ENCODE results near the gene SEC16B.

Gene SEC16B

GRCh38 chr1:177977141-177977540 is 7.3 kb upstream of the SEC16B start:
- Histone ChIP-seq H3K27me3 (ENCODE audit: control insufficient read depth, insufficient read depth, low read length) (no peaks in the 10 kb centered on the region), H3K36me3 (ENCODE audit: control insufficient read depth, insufficient read depth, low read length) (no peaks in the 10 kb centered on the region), H3K9me3 (ENCODE audit: control insufficient read depth, insufficient read depth, low read depth, low read length) (no peaks in the 10 kb centered on the region), H3K4me1 (ENCODE audit: control insufficient read depth, insufficient read depth, low read length) (peaks cover 3% of the 10 kb centered on the region; the same call in 1 of the 2 replicates), H3K9ac (ENCODE audit: low read length) (no peak overlapping the region), H3K4me3 (ENCODE audit: low read depth, low read length) (no peak overlapping the region), H3K27ac (ENCODE audit: low read depth, low read length) (no peak overlapping the region)

DNA sequence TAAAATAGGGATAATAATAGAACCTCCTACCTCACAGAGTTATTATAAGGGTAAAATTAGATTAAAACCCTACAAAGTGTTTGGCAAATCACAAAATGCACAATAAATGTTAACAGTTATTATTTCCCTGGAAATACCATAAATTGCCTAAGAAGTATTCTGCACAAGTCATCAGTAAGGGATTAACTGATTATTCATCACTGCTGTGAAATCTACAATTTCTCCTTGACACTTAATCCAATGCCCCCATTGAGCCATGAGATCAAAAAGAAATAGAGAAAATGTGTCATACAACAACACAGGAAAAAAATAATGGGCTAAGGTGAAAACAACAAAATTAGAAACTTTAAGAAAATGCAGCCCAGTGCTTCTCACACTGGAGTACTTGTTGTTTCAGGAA is 6.7 kb upstream of the SEC16B start:
- no peaks in the 10 kb centered on the region for H3K27me3 ChIP-seq (ENCODE audit: control insufficient read depth, insufficient read depth, low read length)
- no peak overlapping the region for H3K4me3 ChIP-seq (ENCODE audit: low read depth, low read length)
- H3K9me3 ChIP-seq (ENCODE audit: control insufficient read depth, insufficient read depth, low read depth, low read length): no peaks in the 10 kb centered on the region
- H3K9ac ChIP-seq (ENCODE audit: low read length): no peak overlapping the region
- no peaks in the 10 kb centered on the region for H3K36me3 ChIP-seq (ENCODE audit: control insufficient read depth, insufficient read depth, low read length)
- peaks cover 3% of the 10 kb centered on the region; the same call in 1 of the 2 replicates for H3K4me1 ChIP-seq (ENCODE audit: control insufficient read depth, insufficient read depth, low read length)
- H3K27ac ChIP-seq (ENCODE audit: low read depth, low read length): no peak overlapping the region

DNA sequence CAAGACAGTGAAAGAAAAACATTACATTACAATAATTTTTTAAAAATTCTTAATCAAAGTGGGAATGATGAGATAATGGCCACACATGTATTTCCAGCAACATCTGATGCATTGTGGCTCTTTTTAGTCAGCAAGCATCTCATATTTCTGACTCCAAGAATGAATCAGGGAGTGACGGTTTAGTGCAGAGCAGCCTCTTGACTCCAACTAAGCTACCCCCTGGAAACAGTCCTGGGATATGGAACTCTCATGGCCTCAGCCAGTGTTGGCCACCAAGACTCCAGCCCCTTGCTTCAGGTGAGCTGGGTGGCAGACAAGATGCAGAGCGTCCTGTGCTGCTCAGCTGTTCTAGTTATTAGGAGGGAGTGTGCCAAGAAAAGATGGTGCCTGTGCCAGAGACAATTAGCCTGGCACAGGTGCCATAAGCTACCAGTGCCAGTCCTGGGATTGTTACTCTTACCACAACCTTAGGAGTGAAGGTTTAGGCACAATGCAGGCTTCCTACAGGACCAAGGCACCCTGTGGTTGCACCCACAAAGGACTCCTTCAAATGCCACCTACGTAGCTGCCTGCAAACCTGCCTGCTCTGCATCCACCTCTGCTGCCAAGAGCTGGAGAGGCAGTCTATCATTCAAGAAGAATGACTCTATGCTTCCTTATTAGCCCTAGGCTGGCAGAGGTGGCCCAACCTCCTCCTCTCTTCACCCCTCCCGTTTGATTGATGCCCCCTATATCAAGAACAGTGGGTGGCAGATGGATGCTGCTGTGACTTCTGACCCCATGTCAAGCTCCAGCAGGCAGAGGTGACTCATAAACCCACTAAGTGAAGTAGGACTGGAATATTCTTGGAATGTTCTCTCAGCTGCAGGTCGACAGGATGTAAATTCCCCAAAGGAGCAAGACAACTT is 6.0 kb upstream of the SEC16B start:
- no peak overlapping the region for H3K27ac ChIP-seq (ENCODE audit: low read depth, low read length)
- no peaks in the 10 kb centered on the region for H3K36me3 ChIP-seq (ENCODE audit: control insufficient read depth, insufficient read depth, low read length)

DNA sequence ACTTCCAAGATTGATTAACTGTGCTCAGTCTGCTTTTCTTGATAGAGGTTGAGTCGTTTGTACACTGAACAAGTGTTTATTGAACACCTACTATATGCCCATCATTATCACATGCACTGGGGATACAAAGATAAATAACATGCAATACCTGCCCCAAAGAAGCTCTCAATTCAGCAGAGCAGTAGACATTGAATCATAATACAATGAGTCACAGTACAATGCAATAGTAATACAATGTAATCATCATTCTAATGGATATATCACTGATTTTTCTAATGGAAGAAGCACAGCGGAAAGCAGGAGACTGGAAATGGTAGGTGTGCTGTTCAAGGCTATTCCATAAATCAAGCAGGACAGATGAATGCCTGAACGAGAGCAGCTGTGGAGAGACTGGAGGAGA is 3.7 kb upstream of the SEC16B start:
- Histone ChIP-seq H3K9me3 (ENCODE audit: control insufficient read depth, insufficient read depth, low read depth, low read length) (no peaks in the 10 kb centered on the region), H3K9ac (ENCODE audit: low read length) (no peak overlapping the region), H3K4me3 (ENCODE audit: low read depth, low read length) (no peak overlapping the region), H3K4me1 (ENCODE audit: control insufficient read depth, insufficient read depth, low read length) (peaks cover 3% of the 10 kb centered on the region; the same call in 1 of the 2 replicates), H3K36me3 (ENCODE audit: control insufficient read depth, insufficient read depth, low read length) (no peaks in the 10 kb centered on the region), H3K27me3 (ENCODE audit: control insufficient read depth, insufficient read depth, low read length) (no peaks in the 10 kb centered on the region), H3K27ac (ENCODE audit: low read depth, low read length) (no peak overlapping the region)

More for the DNA sequence above, 6.0 kb upstream of the SEC16B start:
- H3K9me3 ChIP-seq (ENCODE audit: control insufficient read depth, insufficient read depth, low read depth, low read length): no peaks in the 10 kb centered on the region
- peaks cover 3% of the 10 kb centered on the region; the same call in 1 of the 2 replicates for H3K4me1 ChIP-seq (ENCODE audit: control insufficient read depth, insufficient read depth, low read length)
- no peaks in the 10 kb centered on the region for H3K27me3 ChIP-seq (ENCODE audit: control insufficient read depth, insufficient read depth, low read length)
- H3K9ac ChIP-seq (ENCODE audit: low read length): peak overlapping the region; percentile 12
- no peak overlapping the region for H3K4me3 ChIP-seq (ENCODE audit: low read depth, low read length)

- H3K9ac ChIP-seq (ENCODE audit: low read length): no peak overlapping the region
- no peak overlapping the region for H3K27ac ChIP-seq (ENCODE audit: low read depth, low read length)
- no peaks in the 10 kb centered on the region for H3K36me3 ChIP-seq (ENCODE audit: control insufficient read depth, insufficient read depth, low read length)
- H3K4me3 ChIP-seq (ENCODE audit: low read depth, low read length): no peak overlapping the region
- no peaks in the 10 kb centered on the region for H3K9me3 ChIP-seq (ENCODE audit: control insufficient read depth, insufficient read depth, low read depth, low read length)
- H3K27me3 ChIP-seq (ENCODE audit: control insufficient read depth, insufficient read depth, low read length): no peaks in the 10 kb centered on the region
- H3K4me1 ChIP-seq (ENCODE audit: control insufficient read depth, insufficient read depth, low read length): no peaks in the 10 kb centered on the region
Observed at GRCh38 chr1:177969109-177969508, 749 bp downstream of the SEC16B start.

- Histone ChIP-seq H3K4me3 (ENCODE audit: low read depth, low read length) (no peak overlapping the region), H3K9me3 (ENCODE audit: control insufficient read depth, insufficient read depth, low read depth, low read length) (no peaks in the 10 kb centered on the region), H3K9ac (ENCODE audit: low read length) (no peak overlapping the region), H3K27ac (ENCODE audit: low read depth, low read length) (no peak overlapping the region), H3K27me3 (ENCODE audit: control insufficient read depth, insufficient read depth, low read length) (no peaks in the 10 kb centered on the region), H3K36me3 (ENCODE audit: control insufficient read depth, insufficient read depth, low read length) (no peaks in the 10 kb centered on the region), H3K4me1 (ENCODE audit: control insufficient read depth, insufficient read depth, low read length) (no peaks in the 10 kb centered on the region)
Observed at GRCh38 chr1:177966199-177966598, 3.7 kb downstream of the SEC16B start.

GRCh38 chr1:177965293-177965692 is 4.6 kb downstream of the SEC16B start:
- H3K27ac ChIP-seq (ENCODE audit: low read depth, low read length): no peak overlapping the region
- no peaks in the 10 kb centered on the region for H3K9me3 ChIP-seq (ENCODE audit: control insufficient read depth, insufficient read depth, low read depth, low read length)
- no peak overlapping the region for H3K9ac ChIP-seq (ENCODE audit: low read length)
- H3K27me3 ChIP-seq (ENCODE audit: control insufficient read depth, insufficient read depth, low read length): no peaks in the 10 kb centered on the region
- H3K36me3 ChIP-seq (ENCODE audit: control insufficient read depth, insufficient read depth, low read length): no peaks in the 10 kb centered on the region
- no peak overlapping the region for H3K4me3 ChIP-seq (ENCODE audit: low read depth, low read length)
- peaks cover 5% of the 10 kb centered on the region; the same call in 1 of the 2 replicates for H3K4me1 ChIP-seq (ENCODE audit: control insufficient read depth, insufficient read depth, low read length)

- Histone ChIP-seq H3K27ac (ENCODE audit: low read depth, low read length) (no peak overlapping the region), H3K27me3 (ENCODE audit: control insufficient read depth, insufficient read depth, low read length) (no peaks in the 10 kb centered on the region), H3K9ac (ENCODE audit: low read length) (no peak overlapping the region), H3K4me3 (ENCODE audit: low read depth, low read length) (no peak overlapping the region), H3K4me1 (ENCODE audit: control insufficient read depth, insufficient read depth, low read length) (peaks cover 10% of the 10 kb centered on the region), H3K9me3 (ENCODE audit: control insufficient read depth, insufficient read depth, low read depth, low read length) (no peaks in the 10 kb centered on the region), H3K36me3 (ENCODE audit: control insufficient read depth, insufficient read depth, low read length) (no peaks in the 10 kb centered on the region)
Observed at GRCh38 chr1:177964336-177964735, 5.5 kb downstream of the SEC16B start.

DNA sequence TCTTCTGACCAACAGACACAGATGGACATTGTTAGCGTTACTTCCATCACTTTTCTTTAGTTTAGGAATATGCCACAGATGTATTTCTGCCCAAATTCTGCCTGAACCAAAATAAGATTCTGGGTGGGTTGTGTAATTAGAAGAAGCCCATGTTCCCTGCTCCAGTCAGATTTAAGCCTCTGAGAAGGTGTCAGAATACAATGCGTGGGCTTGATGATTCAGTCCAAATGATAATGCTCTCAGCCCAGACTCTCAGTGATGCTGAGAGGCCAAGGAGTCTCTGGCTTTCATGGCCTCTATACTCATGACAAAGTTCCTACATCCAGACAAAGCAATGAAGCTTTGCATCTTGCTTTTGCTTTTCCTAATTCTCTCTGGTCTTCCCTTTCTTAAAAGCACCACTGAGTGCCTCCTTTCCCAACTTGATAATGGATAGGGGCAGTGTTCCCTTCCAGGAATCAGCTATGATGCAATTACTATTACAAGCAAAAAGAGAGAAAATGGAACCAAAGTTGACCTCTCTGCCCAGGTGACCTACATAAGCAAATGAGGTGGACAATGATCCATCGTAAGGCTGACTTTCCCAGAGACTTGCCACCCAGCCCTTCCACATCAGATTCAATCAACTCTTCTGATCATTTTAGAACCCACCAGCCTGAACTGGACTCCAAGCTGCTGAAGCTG is 8.8 kb downstream of the SEC16B start:
- no peaks in the 10 kb centered on the region for H3K9me3 ChIP-seq (ENCODE audit: control insufficient read depth, insufficient read depth, low read depth, low read length)
- peaks cover 10% of the 10 kb centered on the region for H3K4me1 ChIP-seq (ENCODE audit: control insufficient read depth, insufficient read depth, low read length)
- H3K27ac ChIP-seq (ENCODE audit: low read depth, low read length): no peak overlapping the region
- no peaks in the 10 kb centered on the region for H3K27me3 ChIP-seq (ENCODE audit: control insufficient read depth, insufficient read depth, low read length)
- H3K9ac ChIP-seq (ENCODE audit: low read length): no peak overlapping the region
- H3K4me3 ChIP-seq (ENCODE audit: low read depth, low read length): no peak overlapping the region
- no peaks in the 10 kb centered on the region for H3K36me3 ChIP-seq (ENCODE audit: control insufficient read depth, insufficient read depth, low read length)

DNA sequence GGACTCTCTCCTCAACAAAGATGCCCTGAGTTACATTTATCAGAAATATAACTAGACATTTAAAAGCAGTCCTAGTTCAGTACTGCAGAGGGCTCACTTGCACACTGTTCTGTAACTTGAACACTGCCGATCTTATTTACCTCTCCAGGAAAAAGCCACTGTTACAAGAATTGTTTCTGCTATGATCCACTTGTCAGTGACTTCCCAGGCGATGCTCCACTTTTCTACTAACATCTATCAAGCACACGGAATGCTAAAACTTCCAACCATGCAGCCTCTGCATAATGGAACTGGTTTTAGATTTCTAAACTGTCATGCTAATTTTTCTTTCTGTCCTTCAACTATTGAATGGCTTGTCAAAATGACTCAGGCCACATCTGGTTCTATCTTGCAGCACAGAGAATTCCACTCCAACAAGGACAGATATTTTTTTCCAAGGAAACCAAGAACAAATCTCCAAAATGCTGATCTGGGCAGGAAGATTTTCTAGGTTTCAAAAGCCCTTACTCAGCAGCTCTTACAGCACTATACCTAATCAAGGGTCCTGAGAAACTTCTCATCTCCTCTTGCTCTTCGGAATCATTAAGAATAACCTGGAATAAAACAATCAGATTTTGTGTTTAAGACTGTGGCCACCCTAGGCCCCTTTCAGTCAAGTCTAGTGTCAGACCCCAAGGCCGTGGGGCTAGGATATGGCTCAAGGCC is 9.9 kb downstream of the SEC16B start:
- peaks cover 10% of the 10 kb centered on the region for H3K4me1 ChIP-seq (ENCODE audit: control insufficient read depth, insufficient read depth, low read length)
- H3K9ac ChIP-seq (ENCODE audit: low read length): no peak overlapping the region
- H3K36me3 ChIP-seq (ENCODE audit: control insufficient read depth, insufficient read depth, low read length): no peaks in the 10 kb centered on the region
- no peak overlapping the region for H3K4me3 ChIP-seq (ENCODE audit: low read depth, low read length)
- H3K27me3 ChIP-seq (ENCODE audit: control insufficient read depth, insufficient read depth, low read length): no peaks in the 10 kb centered on the region
- no peak overlapping the region for H3K27ac ChIP-seq (ENCODE audit: low read depth, low read length)
- H3K9me3 ChIP-seq (ENCODE audit: control insufficient read depth, insufficient read depth, low read depth, low read length): no peaks in the 10 kb centered on the region

DNA sequence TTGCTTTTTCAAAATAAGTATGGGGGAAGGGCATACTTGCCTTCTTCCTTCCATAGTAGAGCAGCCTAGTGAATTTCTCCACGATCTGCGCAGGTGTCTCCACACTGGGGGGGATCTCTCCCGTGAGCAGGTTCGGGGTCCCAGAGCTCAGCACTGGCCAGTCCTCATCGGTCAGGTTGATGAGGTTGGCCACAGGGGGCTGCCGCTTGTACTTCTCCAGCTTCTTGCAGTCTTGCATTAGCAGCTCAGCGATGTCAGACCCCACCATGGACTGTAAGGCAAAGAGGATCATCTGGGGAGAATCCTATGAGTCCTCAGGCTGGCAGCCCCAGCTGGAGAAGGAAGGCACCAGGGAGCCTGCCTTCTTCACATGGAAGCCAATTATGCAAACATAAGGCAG is 11.8 kb downstream of the SEC16B start:
- H3K27ac ChIP-seq (ENCODE audit: low read depth, low read length): no peak overlapping the region
- H3K9me3 ChIP-seq (ENCODE audit: control insufficient read depth, insufficient read depth, low read depth, low read length): no peaks in the 10 kb centered on the region
- peaks cover 10% of the 10 kb centered on the region for H3K4me1 ChIP-seq (ENCODE audit: control insufficient read depth, insufficient read depth, low read length)
- H3K4me3 ChIP-seq (ENCODE audit: low read depth, low read length): no peak overlapping the region
- H3K36me3 ChIP-seq (ENCODE audit: control insufficient read depth, insufficient read depth, low read length): no peaks in the 10 kb centered on the region
- no peaks in the 10 kb centered on the region for H3K27me3 ChIP-seq (ENCODE audit: control insufficient read depth, insufficient read depth, low read length)
- no peak overlapping the region for H3K9ac ChIP-seq (ENCODE audit: low read length)
